GM19455 (cell line): Measurements from ENCODE around the gene ANXA2.

Experiments
- ATAC-seq: cut with Tn5 transposase; IDR thresholded peaks from one replicate; pipeline ENCODE4 v1.9.1; 2021; ENCODE audit not compliant: unreplicated experiment

Gene ANXA2

GRCh38 chr15:60390871-60391501 is 6.8 kb downstream of the ANXA2 start:
- ATAC-seq = no peak

GRCh38 chr15:60390231-60390630 is 7.6 kb downstream of the ANXA2 start:
- ATAC-seq = no peak

- ATAC-seq = peak; percentile 61
Measured at GRCh38 chr15:60389261-60390077, 8.3 kb downstream of the ANXA2 start.

- no peak for ATAC-seq
Measured at GRCh38 chr15:60387321-60387720, 10.5 kb downstream of the ANXA2 start.

- ATAC-seq = no peak
Measured at GRCh38 chr15:60386615-60387014, 11.2 kb downstream of the ANXA2 start.

GRCh38 chr15:60385620-60386552 is 11.9 kb downstream of the ANXA2 start:
- no peak for ATAC-seq

- no peak for ATAC-seq
Measured at GRCh38 chr15:60384526-60385126, 13.2 kb downstream of the ANXA2 start.

- ATAC-seq = no peak
Measured at GRCh38 chr15:60384053-60384452, 13.7 kb downstream of the ANXA2 start.

- no peak for ATAC-seq
Measured at GRCh38 chr15:60382773-60383674, 14.8 kb downstream of the ANXA2 start.

- no peak for ATAC-seq
Measured at GRCh38 chr15:60381148-60381788, 16.5 kb downstream of the ANXA2 start.

GRCh38 chr15:60379525-60380274 is 18.1 kb downstream of the ANXA2 start:
- no peak for ATAC-seq

- ATAC-seq = no peak
Measured at GRCh38 chr15:60379185-60379524, 18.6 kb downstream of the ANXA2 start.

- ATAC-seq = no peak
Measured at GRCh38 chr15:60376677-60377095, 21.1 kb downstream of the ANXA2 start.

- ATAC-seq = no peak
Measured at GRCh38 chr15:60375306-60375705, 22.5 kb downstream of the ANXA2 start.

- ATAC-seq = no peak
Measured at GRCh38 chr15:60374628-60375081, 23.1 kb downstream of the ANXA2 start.

GRCh38 chr15:60374209-60374608 is 23.6 kb downstream of the ANXA2 start:
- no peak for ATAC-seq

GRCh38 chr15:60373745-60374144 is 24.0 kb downstream of the ANXA2 start:
- ATAC-seq = no peak

- no peak for ATAC-seq
Measured at GRCh38 chr15:60373327-60373726, 24.5 kb downstream of the ANXA2 start.

GRCh38 chr15:60372756-60373155 is 25.0 kb downstream of the ANXA2 start:
- no peak for ATAC-seq
